ENCODE measurements around the gene API5. TPM values are rescaled to one million over a fixed set of nuclear protein-coding genes. Genes with fewer than 3 reads are reported as not detected.

API5 gene
- total and polyA plus RNA-seq, 10 of the 15 experiments (the other 5 are each of a cell fraction or from before 2014, with no cell fraction given), result 52.0 to 193 (median 106) TPM

DNA sequence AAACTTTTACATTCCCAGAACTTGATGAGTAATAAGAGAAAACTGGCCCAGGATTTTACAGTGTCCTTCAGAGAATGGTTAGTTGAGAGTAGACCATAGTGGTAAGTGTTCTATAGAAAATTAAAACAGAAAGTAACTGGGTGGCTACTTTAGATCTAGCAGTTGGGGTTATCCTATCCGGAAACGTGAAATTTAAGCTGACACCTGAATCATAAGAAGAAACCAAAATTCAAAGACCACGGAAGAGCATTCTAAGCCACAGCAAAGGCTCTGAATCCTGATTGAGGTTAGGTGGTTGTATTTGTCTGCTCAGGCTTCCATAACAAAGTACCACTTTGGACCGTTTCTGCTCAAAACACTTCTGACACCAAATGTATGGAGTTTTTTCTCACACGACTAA is 80.9 kb downstream of the API5 start:
- no TSS peak for BruUV-seq (replicated peaks)
- ChIA-PET POLR2A (no interaction called here), RAD21 (ENCODE audit: unreplicated experiment) (no interaction called here), SMC1A (ENCODE audit: uncharacterized antibody, unreplicated experiment) (interaction anchor here (0.7 to 1.1 kb wide), 2 partner anchors 34 to 148 kb away, joined by 3 read pairs; partner anchors contain the start of gene TTC17), CTCF (interaction anchor here (0.9 to 1.3 kb wide), 2 partner anchors 21 to 27 kb away, joined by 3 read pairs; no protein-coding TSS in a partner anchor)
- no peaks in the 10 kb centered on the region for H4K20me1 ChIP-seq (ENCODE audit: control insufficient read depth, insufficient read depth)
- H2AFZ ChIP-seq (ENCODE audit: control insufficient read depth, low read depth, low read length), result no peak overlapping the region
- H3K36me3 ChIP-seq (ENCODE audit: control insufficient read depth in 2 of 2, insufficient read depth in 2 of 2, low read length in 1 of 2), result peaks cover 4 to 22% of the 10 kb centered on the region in 2 experiments
- in situ Hi-C loops (cut with MboI), result no loop called here
- H3K9me3 ChIP-seq (replicated peaks; ENCODE audit: control insufficient read depth, insufficient read depth, low read length), result no peaks in the 10 kb centered on the region
- TF ChIP-seq CBX3 (IDR thresholded peaks at IDR 0.05; ENCODE audit: borderline replicate concordance, low read depth) (no peak), BHLHE40 (IDR thresholded peaks at IDR 0.05; ENCODE audit: borderline replicate concordance in 1 of 2, low read depth in 2 of 2, low read length in 1 of 2) (no peak), SIN3A (IDR thresholded peaks at IDR 0.05; ENCODE audit: low read depth, low read length) (no peak), TCF12 (IDR thresholded peaks at IDR 0.05; ENCODE audit: low read depth, low read length) (no peak), ELK1 (IDR thresholded peaks at IDR 0.05; ENCODE audit: low read depth, low read length) (no peak), ESRRA (IDR thresholded peaks at IDR 0.05; ENCODE audit: low read length) (no peak), SMAD5 (IDR thresholded peaks at IDR 0.05; ENCODE audit: low read depth) (no peak), ZNF384 (IDR thresholded peaks at IDR 0.05; ENCODE audit: borderline replicate concordance, low read depth, low read length) (no peak), LARP7 (IDR thresholded peaks at IDR 0.05) (no peak), MTA3 (IDR thresholded peaks at IDR 0.05; ENCODE audit: borderline replicate concordance, low read length) (no peak), HSF1 (IDR thresholded peaks at IDR 0.05; ENCODE audit: low read depth, low read length) (no peak), PML (IDR thresholded peaks at IDR 0.05; ENCODE audit: low read length) (no peak), POLR2A (IDR thresholded peaks at IDR 0.05; ENCODE audit: low read depth, low read length) (no peak)
- TF ChIP-seq, protein P1, sequence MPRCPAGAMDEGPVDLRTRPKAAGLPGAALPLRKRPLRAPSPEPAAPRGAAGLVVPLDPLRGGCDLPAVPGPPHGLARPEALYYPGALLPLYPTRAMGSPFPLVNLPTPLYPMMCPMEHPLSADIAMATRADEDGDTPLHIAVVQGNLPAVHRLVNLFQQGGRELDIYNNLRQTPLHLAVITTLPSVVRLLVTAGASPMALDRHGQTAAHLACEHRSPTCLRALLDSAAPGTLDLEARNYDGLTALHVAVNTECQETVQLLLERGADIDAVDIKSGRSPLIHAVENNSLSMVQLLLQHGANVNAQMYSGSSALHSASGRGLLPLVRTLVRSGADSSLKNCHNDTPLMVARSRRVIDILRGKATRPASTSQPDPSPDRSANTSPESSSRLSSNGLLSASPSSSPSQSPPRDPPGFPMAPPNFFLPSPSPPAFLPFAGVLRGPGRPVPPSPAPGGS (IDR thresholded peaks at IDR 0.05; ENCODE audit: borderline replicate concordance, insufficient read depth, low read depth, low read length, poor library complexity, severe bottlenecking), result no peak
- H3K9ac ChIP-seq (ENCODE audit: control insufficient read depth, insufficient read depth, low read length), result no peak overlapping the region
- no peaks in the 10 kb centered on the region for H3K4me1 ChIP-seq (ENCODE audit: control insufficient read depth, insufficient read depth, low read length)
- no peak overlapping the region for H3K27ac ChIP-seq (ENCODE audit: control insufficient read depth, insufficient read depth)
- FAIRE-seq (no peak), DNase-seq (ENCODE audit: low read depth, low spot score) (no peak), ATAC-seq (no peak)
- WGBS (ENCODE audit: insufficient coverage, insufficient replicate concordance, low lambda C conversion rate, missing lambda C conversion rate), result 97% methylated on average over 5 of the region's 5 CpGs
- H3K27me3 ChIP-seq (replicated peaks in 1 of 2; ENCODE audit: control insufficient read depth in 2 of 2, insufficient read depth in 2 of 2, low read length in 1 of 2), result no peaks in the 10 kb centered on the region
- no peak overlapping the region for H3K4me3 ChIP-seq
- intact Hi-C loops (cut with micrococcal nuclease; ENCODE audit: unreplicated experiment), result no loop called here
- H3K79me2 ChIP-seq (ENCODE audit: control insufficient read depth, insufficient read depth, low read length), result no peaks in the 10 kb centered on the region; the same call in 1 of the 2 replicates
- no peak overlapping the region for H3K4me2 ChIP-seq (ENCODE audit: control insufficient read depth, insufficient read depth)
